Measurements from ENCODE around the gene TRPM1. TPM values are rescaled to one million over a fixed set of nuclear protein-coding genes. Genes with fewer than 3 reads are reported as not detected.

Gene TRPM1
- polyA plus RNA-seq, 3 donors = 0.03 to 0.04 TPM; not detected in 1

GRCh38 chr15:31136016-31136415 is 34.5 kb upstream of the TRPM1 start:
- H3K4me2 ChIP-seq (replicated peaks; ENCODE audit: extremely low read depth, low read length, poor library complexity, severe bottlenecking) = no peak overlapping the region
- H4K20me1 ChIP-seq (ENCODE audit: insufficient read depth, low read length) = no peaks in the 10 kb centered on the region
- Mint-ChIP-seq H3K27me3 (ENCODE audit: low read depth in 3 of 3) (peaks cover 0 to 2% (median 0%) of the 10 kb centered on the region in 3 donors), H3K4me1 (peaks cover 2% of the 10 kb centered on the region), H3K4me3 (no peak overlapping the region), H3K36me3 (no peaks in the 10 kb centered on the region), H3K9me3 (peaks cover 9 to 27% (median 20%) of the 10 kb centered on the region in 7 donors), H3K27ac (peak overlapping the region in 1 of 7 donors; percentile 14)
- H3K4me3 ChIP-seq (replicated peaks in 1 of 3; ENCODE audit: low read depth in 2 of 3, low read length in 3 of 3) = no peak overlapping the region
- DNase-seq = no peak
- H3K79me2 ChIP-seq (ENCODE audit: insufficient read depth, low read length) = no peaks in the 10 kb centered on the region
- H3K27ac ChIP-seq (ENCODE audit: low read depth in 1 of 2, low read length in 2 of 2) = no peak overlapping the region
- no peak overlapping the region for H2AFZ ChIP-seq (ENCODE audit: insufficient read depth, low read depth, low read length, poor library complexity, severe bottlenecking)
- H3K36me3 ChIP-seq (replicated peaks in 1 of 2; ENCODE audit: control insufficient read depth in 1 of 2, insufficient read depth in 2 of 2, low read length in 2 of 2) = no peaks in the 10 kb centered on the region
- no peaks in the 10 kb centered on the region for H3K4me1 ChIP-seq (ENCODE audit: control insufficient read depth in 1 of 2, insufficient read depth in 2 of 2, low read length in 2 of 2)
- no peaks in the 10 kb centered on the region for H3K27me3 ChIP-seq (ENCODE audit: control insufficient read depth in 2 of 2, insufficient read depth in 2 of 2, low read length in 2 of 2)
- 83% methylated on average over 4 of the region's 9 CpGs for WGBS (ENCODE audit: insufficient coverage)
- intact Hi-C loops (cut with micrococcal nuclease) = no loop called here
- H3K9me3 ChIP-seq (replicated peaks in 1 of 2; ENCODE audit: control insufficient read depth in 1 of 2, insufficient read depth in 1 of 2, low read length in 2 of 2) = peaks cover 5 to 26% of the 10 kb centered on the region in 2 donors
- H3K9ac ChIP-seq (ENCODE audit: insufficient read depth, low read length, poor library complexity, severe bottlenecking) = no peak overlapping the region
- TF ChIP-seq, protein P1, sequence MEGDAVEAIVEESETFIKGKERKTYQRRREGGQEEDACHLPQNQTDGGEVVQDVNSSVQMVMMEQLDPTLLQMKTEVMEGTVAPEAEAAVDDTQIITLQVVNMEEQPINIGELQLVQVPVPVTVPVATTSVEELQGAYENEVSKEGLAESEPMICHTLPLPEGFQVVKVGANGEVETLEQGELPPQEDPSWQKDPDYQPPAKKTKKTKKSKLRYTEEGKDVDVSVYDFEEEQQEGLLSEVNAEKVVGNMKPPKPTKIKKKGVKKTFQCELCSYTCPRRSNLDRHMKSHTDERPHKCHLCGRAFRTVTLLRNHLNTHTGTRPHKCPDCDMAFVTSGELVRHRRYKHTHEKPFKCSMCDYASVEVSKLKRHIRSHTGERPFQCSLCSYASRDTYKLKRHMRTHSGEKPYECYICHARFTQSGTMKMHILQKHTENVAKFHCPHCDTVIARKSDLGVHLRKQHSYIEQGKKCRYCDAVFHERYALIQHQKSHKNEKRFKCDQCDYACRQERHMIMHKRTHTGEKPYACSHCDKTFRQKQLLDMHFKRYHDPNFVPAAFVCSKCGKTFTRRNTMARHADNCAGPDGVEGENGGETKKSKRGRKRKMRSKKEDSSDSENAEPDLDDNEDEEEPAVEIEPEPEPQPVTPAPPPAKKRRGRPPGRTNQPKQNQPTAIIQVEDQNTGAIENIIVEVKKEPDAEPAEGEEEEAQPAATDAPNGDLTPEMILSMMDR (IDR thresholded peaks at IDR 0.05) = no peak

GRCh38 chr15:31135523-31135922 is 34.0 kb upstream of the TRPM1 start:
- DNase-seq = peak in 1 of 3 donors; percentile 12
- intact Hi-C loops (cut with micrococcal nuclease) = no loop called here
- no peak overlapping the region for H3K4me3 ChIP-seq (replicated peaks in 1 of 3; ENCODE audit: low read depth in 2 of 3, low read length in 3 of 3)
- H3K36me3 ChIP-seq (replicated peaks in 1 of 2; ENCODE audit: control insufficient read depth in 1 of 2, insufficient read depth in 2 of 2, low read length in 2 of 2) = no peaks in the 10 kb centered on the region
- Mint-ChIP-seq H3K4me1 (peaks cover 2% of the 10 kb centered on the region), H3K27ac (peak overlapping the region in 2 of 7 donors; percentile 14 to 18), H3K4me3 (no peak overlapping the region), H3K36me3 (no peaks in the 10 kb centered on the region), H3K9me3 (peaks cover 9 to 27% (median 20%) of the 10 kb centered on the region in 7 donors), H3K27me3 (ENCODE audit: low read depth in 3 of 3) (peaks cover 0 to 2% (median 0%) of the 10 kb centered on the region in 3 donors)
- H3K27me3 ChIP-seq (ENCODE audit: control insufficient read depth in 2 of 2, insufficient read depth in 2 of 2, low read length in 2 of 2) = no peaks in the 10 kb centered on the region
- H3K9ac ChIP-seq (ENCODE audit: insufficient read depth, low read length, poor library complexity, severe bottlenecking) = no peak overlapping the region
- 65% methylated on average over 4 of the region's 6 CpGs for WGBS (ENCODE audit: insufficient coverage)
- no peak overlapping the region for H3K4me2 ChIP-seq (replicated peaks; ENCODE audit: extremely low read depth, low read length, poor library complexity, severe bottlenecking)
- no peaks in the 10 kb centered on the region for H3K4me1 ChIP-seq (ENCODE audit: control insufficient read depth in 1 of 2, insufficient read depth in 2 of 2, low read length in 2 of 2)
- TF ChIP-seq, protein P1 (IDR thresholded peaks at IDR 0.05) = no peak
- no peak overlapping the region for H3K27ac ChIP-seq (ENCODE audit: low read depth in 1 of 2, low read length in 2 of 2)
- H3K79me2 ChIP-seq (ENCODE audit: insufficient read depth, low read length) = no peaks in the 10 kb centered on the region
- peaks cover 5 to 26% of the 10 kb centered on the region in 2 donors for H3K9me3 ChIP-seq (replicated peaks in 1 of 2; ENCODE audit: control insufficient read depth in 1 of 2, insufficient read depth in 1 of 2, low read length in 2 of 2)
- H2AFZ ChIP-seq (ENCODE audit: insufficient read depth, low read depth, low read length, poor library complexity, severe bottlenecking) = no peak overlapping the region
- H4K20me1 ChIP-seq (ENCODE audit: insufficient read depth, low read length) = no peaks in the 10 kb centered on the region
